ENCODE results near the gene PTPRN2.

The PTPRN2 gene

DNA sequence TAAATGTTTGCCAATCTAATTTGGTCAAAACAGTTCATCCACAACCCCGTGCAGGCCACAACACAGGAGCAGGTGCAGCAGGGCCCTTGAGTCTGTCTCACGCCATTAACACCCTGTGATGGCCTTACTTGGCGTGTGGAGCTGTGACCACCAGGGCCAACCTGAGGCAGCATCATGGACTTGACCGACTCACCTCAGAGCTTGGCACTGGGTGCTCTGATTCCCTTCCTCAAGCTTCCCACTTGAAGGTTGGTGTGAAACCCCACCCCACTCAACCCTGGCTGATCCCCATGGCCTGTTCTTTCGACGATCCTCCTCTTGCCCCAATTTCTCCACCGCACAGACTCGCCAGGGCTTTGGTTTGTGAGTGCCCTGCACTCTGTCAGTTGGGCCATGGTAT is 623.1 kb downstream of the PTPRN2 start:
- TF ChIP-seq, protein P1, sequence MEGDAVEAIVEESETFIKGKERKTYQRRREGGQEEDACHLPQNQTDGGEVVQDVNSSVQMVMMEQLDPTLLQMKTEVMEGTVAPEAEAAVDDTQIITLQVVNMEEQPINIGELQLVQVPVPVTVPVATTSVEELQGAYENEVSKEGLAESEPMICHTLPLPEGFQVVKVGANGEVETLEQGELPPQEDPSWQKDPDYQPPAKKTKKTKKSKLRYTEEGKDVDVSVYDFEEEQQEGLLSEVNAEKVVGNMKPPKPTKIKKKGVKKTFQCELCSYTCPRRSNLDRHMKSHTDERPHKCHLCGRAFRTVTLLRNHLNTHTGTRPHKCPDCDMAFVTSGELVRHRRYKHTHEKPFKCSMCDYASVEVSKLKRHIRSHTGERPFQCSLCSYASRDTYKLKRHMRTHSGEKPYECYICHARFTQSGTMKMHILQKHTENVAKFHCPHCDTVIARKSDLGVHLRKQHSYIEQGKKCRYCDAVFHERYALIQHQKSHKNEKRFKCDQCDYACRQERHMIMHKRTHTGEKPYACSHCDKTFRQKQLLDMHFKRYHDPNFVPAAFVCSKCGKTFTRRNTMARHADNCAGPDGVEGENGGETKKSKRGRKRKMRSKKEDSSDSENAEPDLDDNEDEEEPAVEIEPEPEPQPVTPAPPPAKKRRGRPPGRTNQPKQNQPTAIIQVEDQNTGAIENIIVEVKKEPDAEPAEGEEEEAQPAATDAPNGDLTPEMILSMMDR (IDR thresholded peaks at IDR 0.05; ENCODE audit: low read depth, low read length, missing control alignments), result no peak
- no peak for DNase-seq (ENCODE audit: low read depth)
- in situ Hi-C loops (cut with HindIII; ENCODE audit: low sequenced_read_pairs), result no loop called here
- H3K4me3 ChIP-seq (ENCODE audit: low read depth, low read length), result no peak overlapping the region

DNA sequence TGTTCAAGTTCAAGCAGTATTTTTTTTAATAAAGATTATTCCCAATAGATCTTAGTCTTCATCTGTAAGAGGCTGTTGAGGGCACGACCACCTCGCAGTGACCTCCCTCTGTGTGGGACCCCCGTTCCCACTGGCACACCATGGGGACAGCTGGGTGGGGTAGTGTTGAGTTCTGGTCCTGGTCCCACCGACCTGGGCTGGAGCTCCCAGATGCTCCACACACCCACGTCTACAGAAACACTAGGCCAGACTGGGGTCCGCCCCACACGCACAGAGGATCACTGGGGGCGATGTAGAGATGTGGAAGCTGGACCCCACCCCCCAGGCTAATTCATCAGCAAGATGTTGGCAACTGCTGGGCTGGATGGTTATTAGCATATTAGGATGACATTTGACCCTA is 623.6 kb downstream of the PTPRN2 start:
- in situ Hi-C loops (cut with HindIII; ENCODE audit: low sequenced_read_pairs), result no loop called here
- no peak for DNase-seq (ENCODE audit: low read depth)
- TF ChIP-seq, protein P1 (IDR thresholded peaks at IDR 0.05; ENCODE audit: low read depth, low read length, missing control alignments), result no peak
- no peak overlapping the region for H3K4me3 ChIP-seq (ENCODE audit: low read depth, low read length)

DNA sequence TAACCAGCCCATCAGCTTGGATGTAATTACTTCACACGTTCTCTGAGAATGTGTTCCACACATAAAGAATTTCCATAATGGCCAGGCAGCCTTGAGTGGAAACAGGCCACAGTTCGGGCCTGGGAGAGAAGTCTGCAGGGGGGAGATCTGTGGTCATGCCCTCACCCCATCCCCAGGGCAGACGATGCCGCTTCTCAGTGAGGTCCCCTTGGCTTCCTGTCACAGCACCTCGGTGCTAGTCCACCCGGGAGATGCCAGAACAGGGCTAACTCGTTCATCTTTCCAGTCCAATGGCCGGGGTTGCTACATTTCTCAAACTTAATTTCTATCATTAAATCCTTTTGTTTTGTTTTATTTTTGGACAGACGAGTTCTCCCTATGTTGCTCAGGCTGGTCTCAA is 624.1 kb downstream of the PTPRN2 start:
- in situ Hi-C loops (cut with HindIII; ENCODE audit: low sequenced_read_pairs), result no loop called here
- TF ChIP-seq, protein P1 (IDR thresholded peaks at IDR 0.05; ENCODE audit: low read depth, low read length, missing control alignments), result no peak
- H3K4me3 ChIP-seq (ENCODE audit: low read depth, low read length), result no peak overlapping the region

DNA sequence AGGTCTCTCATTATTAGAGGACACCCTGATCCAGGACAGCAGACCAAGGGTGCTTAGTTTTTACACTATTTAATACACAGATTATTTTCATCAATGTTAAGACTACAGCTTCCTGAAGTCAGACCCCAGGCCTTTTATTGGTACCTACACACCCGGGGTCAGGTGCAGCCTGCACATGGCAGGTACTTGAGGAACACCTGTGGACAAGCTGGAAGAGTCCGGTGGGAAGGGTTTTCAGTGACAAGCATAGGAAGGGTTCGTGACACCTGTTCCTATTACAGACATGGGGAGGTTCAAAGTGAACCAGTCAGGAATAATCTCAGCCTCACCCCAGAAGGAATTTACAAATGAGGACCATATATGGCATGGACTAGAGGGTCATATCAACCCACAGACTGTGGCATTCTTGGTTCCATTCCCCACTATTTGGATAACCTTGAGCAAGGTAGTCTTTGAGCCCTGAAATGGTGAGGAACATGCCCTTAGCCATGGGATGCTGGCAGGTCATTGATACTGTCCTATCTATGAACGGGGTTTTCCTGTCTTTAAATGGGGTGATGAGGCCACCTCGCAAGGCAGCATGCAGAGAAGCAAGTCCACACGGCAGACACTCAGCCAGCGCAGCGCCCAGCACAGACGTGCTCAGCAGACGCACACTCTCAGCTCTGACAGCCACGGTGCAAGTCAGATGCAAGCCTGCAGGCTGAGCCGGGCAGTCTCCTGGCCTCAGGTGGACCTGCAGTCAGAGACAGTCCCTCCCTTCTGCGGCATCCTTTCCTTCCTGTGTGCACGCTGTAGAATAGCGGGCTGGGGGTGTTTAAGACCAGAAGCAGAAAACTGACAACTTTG is 624.9 kb downstream of the PTPRN2 start:
- TF ChIP-seq, protein P1 (IDR thresholded peaks at IDR 0.05; ENCODE audit: low read depth, low read length, missing control alignments), result no peak
- no peak for DNase-seq (ENCODE audit: low read depth)
- in situ Hi-C loops (cut with HindIII; ENCODE audit: low sequenced_read_pairs), result no loop called here
- H3K4me3 ChIP-seq (ENCODE audit: low read depth, low read length), result no peak overlapping the region

More for the DNA sequence above, 624.1 kb downstream of the PTPRN2 start:
- no peak for DNase-seq (ENCODE audit: low read depth)

DNA sequence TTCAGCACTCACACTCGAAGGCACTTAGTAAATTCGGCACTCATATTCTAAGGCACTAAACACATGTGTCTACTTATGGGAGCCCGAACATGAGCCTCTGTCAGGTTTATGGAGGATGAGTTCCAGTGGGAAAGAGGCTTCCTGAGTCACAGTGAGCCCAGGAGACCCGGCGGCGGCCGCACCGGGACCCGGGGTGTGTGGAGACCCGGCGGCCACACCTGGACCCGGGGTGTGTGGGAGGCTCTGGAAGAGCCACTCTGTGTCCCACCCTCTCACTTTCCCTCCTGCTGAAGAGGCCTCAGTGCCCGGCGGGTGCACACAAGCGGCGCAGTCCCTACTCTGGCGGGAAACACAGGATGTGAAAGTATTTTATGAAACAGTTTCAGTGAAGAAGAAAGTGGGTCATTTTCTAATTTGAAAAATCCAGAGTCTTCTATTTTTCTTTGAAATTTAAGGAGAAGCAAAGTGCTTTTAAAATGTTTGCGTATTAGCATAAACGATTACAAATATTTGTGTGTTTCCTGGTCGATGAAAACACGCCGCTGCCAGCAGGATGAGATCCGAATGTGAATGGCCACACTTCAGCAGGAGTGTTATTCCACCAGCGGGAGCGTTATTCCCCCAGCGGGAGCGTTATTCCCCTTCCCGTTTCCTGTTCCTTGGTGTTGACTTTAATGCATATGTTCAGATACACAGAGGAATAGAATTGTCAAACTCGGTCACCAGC is 625.7 kb downstream of the PTPRN2 start:
- TF ChIP-seq, protein P1 (IDR thresholded peaks at IDR 0.05; ENCODE audit: low read depth, low read length, missing control alignments), result no peak
- in situ Hi-C loops (cut with HindIII; ENCODE audit: low sequenced_read_pairs), result no loop called here
- H3K4me3 ChIP-seq (ENCODE audit: low read depth, low read length), result no peak overlapping the region
- DNase-seq (ENCODE audit: low read depth), result no peak

DNA sequence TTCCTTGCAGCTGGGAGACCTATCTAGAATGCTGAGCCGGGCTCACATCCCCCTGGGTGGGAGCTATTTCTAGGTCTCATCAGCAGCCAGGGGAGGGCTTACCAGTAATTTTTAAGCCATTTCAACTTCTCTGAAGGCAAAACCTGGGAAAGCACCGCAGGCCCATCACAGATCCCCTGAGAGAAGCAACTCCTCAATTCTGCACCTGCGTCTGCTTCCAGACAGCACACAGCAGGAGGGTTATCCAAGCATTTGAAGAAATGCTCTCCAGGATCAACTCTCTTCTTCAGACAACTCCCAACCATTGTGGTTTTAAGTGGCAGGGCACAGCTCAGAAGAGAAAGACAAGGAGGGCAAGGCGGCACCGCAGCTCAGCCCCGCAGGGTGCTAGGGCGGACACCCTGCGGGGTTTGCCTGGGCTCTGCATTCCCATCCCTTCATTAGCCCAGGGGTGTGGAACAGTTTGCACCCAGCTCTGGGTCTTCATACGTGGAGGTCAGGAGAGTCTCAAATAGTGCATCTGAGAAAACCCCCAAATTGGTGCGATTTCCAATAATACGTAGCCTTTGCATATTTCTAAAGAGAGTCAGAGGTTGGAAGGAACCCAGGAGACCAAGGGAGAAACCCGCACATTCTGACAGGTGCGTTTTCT is 632.1 kb downstream of the PTPRN2 start:
- TF ChIP-seq, protein P1 (IDR thresholded peaks at IDR 0.05; ENCODE audit: low read depth, low read length, missing control alignments), result no peak
- in situ Hi-C loops (cut with HindIII; ENCODE audit: low sequenced_read_pairs), result no loop called here
- no peak overlapping the region for H3K4me3 ChIP-seq (ENCODE audit: low read depth, low read length)
- DNase-seq (ENCODE audit: low read depth), result no peak

All from astrocyte of the cerebellum (primary cell).